B cell (primary cell): ENCODE measurements around the gene WDR27. TPM values are rescaled to one million over a fixed set of nuclear protein-coding genes. Genes with fewer than 3 reads are reported as not detected.
"Not testable (repeated sequence)": the region's sequence is repeated elsewhere in the genome, so short reads cannot be mapped to it uniquely, and the experiment has no call there.

ENCODE experiments used
- ATAC-seq: fragments of 200-7000 bp; cut with Tn5 transposase; one replicate; pipeline ENCODE4 v1.10.0; 2021; ENCODE audit warnings: low read depth, mild to moderate bottlenecking, moderate number of reproducible peaks, moderate library complexity
- CTCF ChIA-PET: fragments of 350-600 bp; sonication (Branson Sonifier 250); formaldehyde crosslinking; loops from one replicate; lab custom pipeline; 2021; ENCODE audit warnings: antibody characterized with exemption, inconsistent platforms; lab: Charles Lee
- POLR2A ChIA-PET: fragments of 350-600 bp; sonication (Branson Sonifier 250); formaldehyde crosslinking; loops from one replicate; lab custom pipeline; 2021; ENCODE audit warnings: antibody characterized with exemption; lab: Charles Lee
- DNase-seq: peaks from one replicate; pipeline ENCODE4 v3.0.0; 2013
- H2AFZ ChIP-seq: 2 replicates; pipeline ENCODE4 v1.6.1; 2012; ENCODE audit warnings: mild to moderate bottlenecking, low read depth, low read length; ENCODE audit not compliant: insufficient read depth, poor library complexity, severe bottlenecking
- H3K27ac ChIP-seq, 2 donors: 1 replicate in 1 of 2; 2 replicates in 1 of 2; pipeline ENCODE4 v1.5.1; 2012 to 2013; ENCODE audit warnings: low read length in 2 of 2, mild to moderate bottlenecking in 2 of 2, moderate library complexity in 1 of 2
- H3K27me3 ChIP-seq, 4 experiments: fragments of 200-600 bp in 1 of 4; sonication (generic) in 1 of 4; replicated peaks in 1 of 4; 1 replicate in 2 of 4; 2 replicates in 2 of 4; pipeline versions ENCODE4 v1.6.1 to v1.7.0; 2013 to 2016; ENCODE audit warnings: low read length in 3 of 4, mild to moderate bottlenecking in 2 of 4, mixed read lengths in 1 of 4, moderate library complexity in 1 of 4; ENCODE audit not compliant: insufficient read depth in 4 of 4, control insufficient read depth in 3 of 4; ENCODE audit errors: control extremely low read depth in 1 of 4
- H3K36me3 ChIP-seq, 2 experiments: replicated peaks in 1 of 2; 1 replicate in 1 of 2; 2 replicates in 1 of 2; pipeline versions ENCODE4 v1.6.1 to v1.7.1; 2013; ENCODE audit warnings: low read length in 1 of 2; ENCODE audit not compliant: insufficient read depth in 2 of 2, control insufficient read depth in 1 of 2; ENCODE audit errors: control extremely low read depth in 1 of 2, extremely low read depth in 1 of 2
- H3K4me1 ChIP-seq, 2 donors: fragments of 200-600 bp in 1 of 2; sonication (generic) in 1 of 2; 1 replicate in 1 of 2; 2 replicates in 1 of 2; pipeline versions ENCODE4 v1.5.1 to v1.6.1; 2013 to 2017; ENCODE audit warnings: low read length in 2 of 2; ENCODE audit not compliant: control insufficient read depth in 2 of 2, insufficient read depth in 2 of 2
- H3K4me2 ChIP-seq: replicated peaks from 2 replicates; pipeline ENCODE3; 2012; ENCODE audit warnings: mild to moderate bottlenecking, low read depth, low read length; ENCODE audit not compliant: poor library complexity, severe bottlenecking
- H3K4me3 ChIP-seq, 5 experiments: fragments of 200-600 bp in 1 of 5; sonication (generic) in 1 of 5; 1 replicate in 3 of 5; 2 replicates in 2 of 5; pipeline versions ENCODE4 v1.5.1 to v1.7.0; 2011 to 2016; ENCODE audit warnings: low read length in 4 of 5, mild to moderate bottlenecking in 4 of 5, low read depth in 2 of 5, control low read depth in 1 of 5, moderate library complexity in 1 of 5; ENCODE audit not compliant: insufficient read depth in 1 of 5; ENCODE audit errors: control extremely low read depth in 1 of 5, extremely low read depth in 1 of 5
- H3K79me2 ChIP-seq: fragments of 200-600 bp; sonication (generic); one replicate; pipeline ENCODE4 v1.6.0; 2016; ENCODE audit warnings: low read length; ENCODE audit not compliant: control insufficient read depth, insufficient read depth
- H3K9ac ChIP-seq: fragments of 200-600 bp; sonication (generic); 2 replicates; pipeline ENCODE4 v1.6.1; 2017; ENCODE audit warnings: mild to moderate bottlenecking, low read length, moderate library complexity
- H3K9me3 ChIP-seq, 3 donors: one replicate each; pipeline versions ENCODE4 v1.6.1 to v1.7.1; 2013; ENCODE audit warnings: low read length in 2 of 3; ENCODE audit not compliant: control insufficient read depth in 2 of 3, insufficient read depth in 1 of 3; ENCODE audit errors: control extremely low read depth in 1 of 3
- H4K20me1 ChIP-seq: 2 replicates; pipeline ENCODE4 v1.6.0; 2012; ENCODE audit warnings: mild to moderate bottlenecking, low read length; ENCODE audit not compliant: insufficient read depth, control insufficient read depth, poor library complexity, severe bottlenecking
- H3K27ac Mint-ChIP-seq: one replicate; pipeline ENCODE4 v1.8.0; 2021; ENCODE audit warnings: mixed read lengths
- H3K27me3 Mint-ChIP-seq: one replicate; pipeline ENCODE4 v1.8.0; 2021; ENCODE audit warnings: mixed read lengths
- H3K4me1 Mint-ChIP-seq: one replicate; pipeline ENCODE4 v1.8.0; 2021; ENCODE audit warnings: mixed read lengths
- H3K4me3 Mint-ChIP-seq: one replicate; pipeline ENCODE4 v1.8.0; 2021; ENCODE audit warnings: mixed read lengths
- H3K9me3 Mint-ChIP-seq: one replicate; pipeline ENCODE4 v1.8.0; 2022; ENCODE audit warnings: mixed read lengths; ENCODE audit not compliant: insufficient read depth
- CTCF ChIP-seq: fragments of 200-600 bp; IDR thresholded peaks from one replicate; pipeline ENCODE4 v1.8.0; 2022; ENCODE audit warnings: antibody characterized with exemption, mild to moderate bottlenecking
- EZH2 ChIP-seq: IDR thresholded peaks from 2 replicates; pipeline ENCODE4 v1.6.1; 2012; ENCODE audit warnings: borderline replicate concordance, low read depth, mild to moderate bottlenecking, moderate library complexity, low read length; ENCODE audit not compliant: insufficient read depth, poor library complexity, severe bottlenecking
- WGBS: methylation state at CpG from one replicate; pipeline ENCODE4 v1.1.5; 2013; ENCODE audit warnings: missing lambda C conversion rate; ENCODE audit not compliant: insufficient coverage; 5-methylcytosine and 5-hydroxymethylcytosine counted together
- intact Hi-C: fragments of 100-400 bp; cut with micrococcal nuclease; formaldehyde crosslinking; loops from one replicate; pipeline ENCODE4 v1.10.0; 2022
- polyA plus RNA-seq: library from polyadenylated mRNA; depleted of rRNA; stranded (reverse); fragments of >200 nt; gene quantifications from 2 replicates; pipeline ENCODE4 v1.2.3, GENCODE V29; 2012
- total RNA-seq, 2 donors: library from RNA; stranded (reverse); fragments of 120-200 nt in 1 of 2; gene quantifications; 1 replicate in 1 of 2; 2 replicates in 1 of 2; pipeline versions ENCODE4 v1.2.3 to v1.2.4, GENCODE V29; 2013 to 2022

Gene WDR27
- total and polyA plus RNA-seq, 2 donors (not counting 1 experiment from before 2014, with no cell fraction given), result 64.3 to 86.3 TPM

- Mint-ChIP-seq H3K27ac (no peak overlapping the region), H3K9me3 (peaks cover 6% of the 10 kb centered on the region), H3K4me3 (peak overlapping the region; percentile 7), H3K27me3 (no peaks in the 10 kb centered on the region), H3K4me1 (peaks cover 20% of the 10 kb centered on the region)
- Histone ChIP-seq H3K9me3 (peaks cover 0 to 14% (median 0%) of the 10 kb centered on the region in 3 donors), H3K27me3 (no peaks in the 10 kb centered on the region), H4K20me1 (no peaks in the 10 kb centered on the region), H3K36me3 (no peaks in the 10 kb centered on the region), H3K4me3 (no peak overlapping the region), H3K79me2 (no peaks in the 10 kb centered on the region), H3K4me2 (peak overlapping the region; percentile 40), H2AFZ (no peak overlapping the region), H3K27ac (no peak overlapping the region), H3K4me1 (peaks cover 12 to 20% of the 10 kb centered on the region in 2 donors), H3K9ac (no peak overlapping the region)
- intact Hi-C loops, result no loop called here
- ATAC-seq (no peak), DNase-seq (no peak)
- TF ChIP-seq EZH2 (no peak), CTCF (no peak)
- ChIA-PET CTCF (no interaction called here), POLR2A (interaction anchor here (0.6 kb wide), 1 partner anchor 23 kb away, joined by 8 read pairs; no protein-coding TSS in a partner anchor)
- WGBS, result 90% methylated on average over 6 of the region's 7 CpGs
Measured at GRCh38 chr6:169618526-169619490, 83.0 kb downstream of the WDR27 start.

- Mint-ChIP-seq H3K9me3 (peaks cover 6% of the 10 kb centered on the region), H3K4me1 (peaks cover 20% of the 10 kb centered on the region), H3K27ac (no peak overlapping the region), H3K27me3 (no peaks in the 10 kb centered on the region), H3K4me3 (no peak overlapping the region)
- ChIA-PET CTCF (no interaction called here), POLR2A (no interaction called here)
- no peak overlapping the region for H3K9ac ChIP-seq
- no peak for DNase-seq
- peak overlapping the region; percentile 40 for H3K4me2 ChIP-seq
- intact Hi-C loops, result no loop called here
- ATAC-seq, result no peak
- H3K9me3 ChIP-seq, result peaks cover 0 to 9% (median 0%) of the 10 kb centered on the region in 3 donors
- H3K4me1 ChIP-seq, result peaks cover 12 to 20% of the 10 kb centered on the region in 2 donors
- no peak overlapping the region for H3K27ac ChIP-seq
- H3K27me3 ChIP-seq, result no peaks in the 10 kb centered on the region
- H4K20me1 ChIP-seq, result no peaks in the 10 kb centered on the region
- no peaks in the 10 kb centered on the region for H3K36me3 ChIP-seq
- 98% methylated on average over 5 of the region's 7 CpGs for WGBS
- H3K4me3 ChIP-seq, result no peak overlapping the region
- no peak overlapping the region for H2AFZ ChIP-seq
- TF ChIP-seq EZH2, result no peak
- no peak for TF ChIP-seq CTCF
- H3K79me2 ChIP-seq, result no peaks in the 10 kb centered on the region
Measured at GRCh38 chr6:169617562-169617961, 84.3 kb downstream of the WDR27 start.

- H3K4me3 Mint-ChIP-seq, H4K20me1 ChIP-seq, H3K27me3 Mint-ChIP-seq, CTCF ChIA-PET, H3K4me1 ChIP-seq, POLR2A ChIA-PET, H3K36me3 ChIP-seq, H3K27ac Mint-ChIP-seq, H3K9ac ChIP-seq, H3K79me2 ChIP-seq, H3K27me3 ChIP-seq, H3K9me3 Mint-ChIP-seq, H2AFZ ChIP-seq, H3K4me3 ChIP-seq, ATAC-seq, intact Hi-C loops, H3K4me2 ChIP-seq, H3K9me3 ChIP-seq, DNase-seq, H3K27ac ChIP-seq: not testable (repeated sequence)
- H3K4me1 Mint-ChIP-seq, result peaks cover 13% of the 10 kb centered on the region
- 89% methylated on average over 2 of the region's 2 CpGs for WGBS
Measured at GRCh38 chr6:169608609-169609008, 93.2 kb downstream of the WDR27 start.
